ENCODE results near the gene APOA4. TPM values are rescaled to one million over a fixed set of nuclear protein-coding genes. Genes with fewer than 3 reads are reported as not detected.

The APOA4 gene
- total and polyA plus RNA-seq, 2 of the 13 experiments (the other 11 are each of a cell fraction or from before 2014, with no cell fraction given), result 3.8 to 7.2 TPM

DNA sequence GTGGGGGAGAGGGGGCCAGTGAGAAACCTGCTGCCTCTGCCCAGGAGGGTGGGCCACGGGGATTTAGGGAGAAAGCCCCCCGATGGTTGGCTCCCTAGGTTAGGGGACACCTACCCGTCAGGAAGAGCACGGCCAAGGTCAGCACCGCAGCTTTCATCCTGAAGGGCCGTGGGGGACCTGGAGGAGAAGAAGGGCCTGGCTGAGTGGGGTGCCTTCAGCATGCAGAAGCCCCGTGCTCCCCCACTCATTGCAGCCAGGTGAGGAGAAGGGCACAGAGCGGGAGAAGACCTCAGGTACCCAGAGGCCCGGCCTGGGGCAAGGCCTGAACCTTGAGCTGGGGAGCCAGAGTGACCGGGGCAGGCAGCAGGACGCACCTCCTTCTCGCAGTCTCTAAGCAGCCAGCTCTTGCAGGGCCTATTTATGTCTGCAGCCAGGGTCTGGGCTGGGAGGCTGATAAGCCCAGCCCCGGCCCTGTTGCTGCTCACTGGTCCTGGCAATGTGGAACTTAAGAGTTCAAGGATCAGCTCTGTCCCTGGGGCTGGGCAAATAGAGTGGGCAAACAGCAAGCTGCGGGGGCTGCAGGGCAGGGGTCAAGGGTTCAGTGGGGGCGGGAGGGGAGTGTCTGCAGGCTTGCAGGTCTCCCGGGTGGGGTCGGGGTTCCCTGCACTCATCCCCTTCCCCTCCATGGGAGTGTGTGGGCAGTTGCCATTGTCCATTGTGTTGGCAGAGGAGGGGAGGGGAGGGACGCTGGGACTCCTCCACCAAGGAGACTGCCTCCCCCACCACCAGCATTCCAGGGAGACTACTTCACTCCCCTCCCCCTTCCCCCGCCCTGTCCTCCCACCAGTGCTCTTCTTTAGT is 14.4 kb upstream of the APOA4 start, which contains the start of gene APOA1 (continued):
- TF ChIP-seq ZNF7 (CRISPR knock-in tag; IDR thresholded peaks at IDR 0.05) (peak; percentile 34; the same call in 1 of the 2 replicates), SMYD3 (CRISPR knock-in tag; IDR thresholded peaks at IDR 0.05) (peak; percentile 98), KDM6A (CRISPR knock-in tag; IDR thresholded peaks at IDR 0.05; ENCODE audit: low read depth) (peak; percentile 94), FOXK1 (CRISPR knock-in tag; IDR thresholded peaks at IDR 0.05; ENCODE audit: borderline replicate concordance, low read depth) (peak; percentile 86), TARDBP (CRISPR knock-in tag; IDR thresholded peaks at IDR 0.05) (peak; percentile 98), MAFK (conservative IDR thresholded peaks at IDR 0.05 in 1 of 2, IDR thresholded peaks at IDR 0.05 in 1 of 2; ENCODE audit: low read length in 2 of 2) (0 out of 4 replicates have a peak, but pooled peaks of 1 of the 2 experiments have one; percentile 18), TOE1 (CRISPR knock-in tag; IDR thresholded peaks at IDR 0.05) (0 out of 2 replicates have a peak, but pooled peaks have one; percentile 51), KDM5B (CRISPR knock-in tag; IDR thresholded peaks at IDR 0.05; ENCODE audit: borderline replicate concordance) (peak; percentile 90), IRX3 (CRISPR knock-in tag; IDR thresholded peaks at IDR 0.05; ENCODE audit: borderline replicate concordance, low read depth) (peak; percentile 96), ZKSCAN8 (CRISPR knock-in tag; IDR thresholded peaks at IDR 0.05; ENCODE audit: borderline replicate concordance) (peak; percentile 58; the same call in 1 of the 2 replicates), POLR2AphosphoS5 (IDR thresholded peaks at IDR 0.05; ENCODE audit: low read depth, low read length) (peak; percentile 99), SAFB2 (CRISPR knock-in tag; IDR thresholded peaks at IDR 0.05; ENCODE audit: borderline replicate concordance, low read depth) (no peak; the same call in 1 of the 2 replicates), NFKB2 (CRISPR knock-in tag; IDR thresholded peaks at IDR 0.05; ENCODE audit: borderline replicate concordance) (peak; percentile 60), ZNF766 (CRISPR knock-in tag; IDR thresholded peaks at IDR 0.05; ENCODE audit: borderline replicate concordance) (peak; percentile 85), ZNF225 (CRISPR knock-in tag; IDR thresholded peaks at IDR 0.05) (no peak; the same call in 1 of the 2 replicates), HNRNPL (IDR thresholded peaks at IDR 0.05; ENCODE audit: low read depth, low read length) (peak; percentile 95), NFYB (CRISPR knock-in tag; IDR thresholded peaks at IDR 0.05) (peak; percentile 58)
- TF ChIP-seq, protein P1, sequence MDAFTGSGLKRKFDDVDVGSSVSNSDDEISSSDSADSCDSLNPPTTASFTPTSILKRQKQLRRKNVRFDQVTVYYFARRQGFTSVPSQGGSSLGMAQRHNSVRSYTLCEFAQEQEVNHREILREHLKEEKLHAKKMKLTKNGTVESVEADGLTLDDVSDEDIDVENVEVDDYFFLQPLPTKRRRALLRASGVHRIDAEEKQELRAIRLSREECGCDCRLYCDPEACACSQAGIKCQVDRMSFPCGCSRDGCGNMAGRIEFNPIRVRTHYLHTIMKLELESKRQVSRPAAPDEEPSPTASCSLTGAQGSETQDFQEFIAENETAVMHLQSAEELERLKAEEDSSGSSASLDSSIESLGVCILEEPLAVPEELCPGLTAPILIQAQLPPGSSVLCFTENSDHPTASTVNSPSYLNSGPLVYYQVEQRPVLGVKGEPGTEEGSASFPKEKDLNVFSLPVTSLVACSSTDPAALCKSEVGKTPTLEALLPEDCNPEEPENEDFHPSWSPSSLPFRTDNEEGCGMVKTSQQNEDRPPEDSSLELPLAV (CRISPR knock-in tag; conservative IDR thresholded peaks at IDR 0.05; ENCODE audit: low read depth), result 0 out of 2 replicates have a peak, but pooled peaks have one; percentile 70
- TF ChIP-seq, protein P2, sequence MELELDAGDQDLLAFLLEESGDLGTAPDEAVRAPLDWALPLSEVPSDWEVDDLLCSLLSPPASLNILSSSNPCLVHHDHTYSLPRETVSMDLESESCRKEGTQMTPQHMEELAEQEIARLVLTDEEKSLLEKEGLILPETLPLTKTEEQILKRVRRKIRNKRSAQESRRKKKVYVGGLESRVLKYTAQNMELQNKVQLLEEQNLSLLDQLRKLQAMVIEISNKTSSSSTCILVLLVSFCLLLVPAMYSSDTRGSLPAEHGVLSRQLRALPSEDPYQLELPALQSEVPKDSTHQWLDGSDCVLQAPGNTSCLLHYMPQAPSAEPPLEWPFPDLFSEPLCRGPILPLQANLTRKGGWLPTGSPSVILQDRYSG (CRISPR knock-in tag; IDR thresholded peaks at IDR 0.05), result peak; percentile 80; the same call in 1 of the 2 replicates
- TF ChIP-seq, protein P3, sequence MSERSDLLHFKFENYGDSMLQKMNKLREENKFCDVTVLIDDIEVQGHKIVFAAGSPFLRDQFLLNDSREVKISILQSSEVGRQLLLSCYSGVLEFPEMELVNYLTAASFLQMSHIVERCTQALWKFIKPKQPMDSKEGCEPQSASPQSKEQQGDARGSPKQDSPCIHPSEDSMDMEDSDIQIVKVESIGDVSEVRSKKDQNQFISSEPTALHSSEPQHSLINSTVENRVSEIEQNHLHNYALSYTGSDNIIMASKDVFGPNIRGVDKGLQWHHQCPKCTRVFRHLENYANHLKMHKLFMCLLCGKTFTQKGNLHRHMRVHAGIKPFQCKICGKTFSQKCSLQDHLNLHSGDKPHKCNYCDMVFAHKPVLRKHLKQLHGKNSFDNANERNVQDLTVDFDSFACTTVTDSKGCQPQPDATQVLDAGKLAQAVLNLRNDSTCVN (CRISPR knock-in tag; IDR thresholded peaks at IDR 0.05; ENCODE audit: borderline replicate concordance), result peak; percentile 54; the same call in 1 of the 2 replicates
- TF ChIP-seq, protein P4, sequence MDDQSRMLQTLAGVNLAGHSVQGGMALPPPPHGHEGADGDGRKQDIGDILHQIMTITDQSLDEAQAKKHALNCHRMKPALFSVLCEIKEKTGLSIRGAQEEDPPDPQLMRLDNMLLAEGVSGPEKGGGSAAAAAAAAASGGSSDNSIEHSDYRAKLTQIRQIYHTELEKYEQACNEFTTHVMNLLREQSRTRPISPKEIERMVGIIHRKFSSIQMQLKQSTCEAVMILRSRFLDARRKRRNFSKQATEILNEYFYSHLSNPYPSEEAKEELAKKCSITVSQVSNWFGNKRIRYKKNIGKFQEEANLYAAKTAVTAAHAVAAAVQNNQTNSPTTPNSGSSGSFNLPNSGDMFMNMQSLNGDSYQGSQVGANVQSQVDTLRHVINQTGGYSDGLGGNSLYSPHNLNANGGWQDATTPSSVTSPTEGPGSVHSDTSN (CRISPR knock-in tag; IDR thresholded peaks at IDR 0.05; ENCODE audit: borderline replicate concordance), result 0 out of 2 replicates have a peak, but pooled peaks have one; percentile 21
- TF ChIP-seq, protein P5, sequence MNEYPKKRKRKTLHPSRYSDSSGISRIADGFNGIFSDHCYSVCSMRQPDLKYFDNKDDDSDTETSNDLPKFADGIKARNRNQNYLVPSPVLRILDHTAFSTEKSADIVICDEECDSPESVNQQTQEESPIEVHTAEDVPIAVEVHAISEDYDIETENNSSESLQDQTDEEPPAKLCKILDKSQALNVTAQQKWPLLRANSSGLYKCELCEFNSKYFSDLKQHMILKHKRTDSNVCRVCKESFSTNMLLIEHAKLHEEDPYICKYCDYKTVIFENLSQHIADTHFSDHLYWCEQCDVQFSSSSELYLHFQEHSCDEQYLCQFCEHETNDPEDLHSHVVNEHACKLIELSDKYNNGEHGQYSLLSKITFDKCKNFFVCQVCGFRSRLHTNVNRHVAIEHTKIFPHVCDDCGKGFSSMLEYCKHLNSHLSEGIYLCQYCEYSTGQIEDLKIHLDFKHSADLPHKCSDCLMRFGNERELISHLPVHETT (CRISPR knock-in tag; conservative IDR thresholded peaks at IDR 0.05), result peak; percentile 33; the same call in 1 of the 2 replicates

Data from HepG2 (cell line).